HCT116 (cell line): ENCODE data around the gene ENTPD8. TPM values are rescaled to one million over a fixed set of nuclear protein-coding genes. Genes with fewer than 3 reads are reported as not detected.

ENCODE experiments used
- ATAC-seq: fragments of 200-7000 bp; cut with Tn5 transposase; 2 replicates; pipeline ENCODE4 v1.9.1; 2020; ENCODE audit warnings: mild to moderate bottlenecking, moderate library complexity
- BruUV-seq: library from RNA; stranded (reverse); fragments of 400-500 nt; replicated peaks from 2 replicates; lab custom pipeline; 2021; lab: Mats Ljungman, UMichigan
- CTCF ChIA-PET: fragments of 300-600 bp; sonication (Branson Sonifier 250); formaldehyde crosslinking; loops from one replicate; lab custom pipeline; 2021; ENCODE audit warnings: antibody characterized with exemption; lab: Charles Lee
- POLR2A ChIA-PET: fragments of 300-600, 350-600 bp; sonication (Branson Sonifier 250); formaldehyde crosslinking; loops from one replicate; lab custom pipeline; 2021; ENCODE audit warnings: antibody characterized with exemption; lab: Charles Lee
- RAD21 ChIA-PET, 2 experiments: fragments of 300-600 bp; sonication (Branson Sonifier 250); formaldehyde crosslinking; loops; one replicate each; lab custom pipeline; 2023; ENCODE audit warnings: low total read pairs in 2 of 2; ENCODE audit not compliant: uncharacterized antibody in 2 of 2, unreplicated experiment in 2 of 2, low non-redundant PET in 1 of 2; lab: Charles Lee
- DNase-seq: peaks from one replicate; pipeline ENCODE4 v3.0.0-alpha.2; 2010; ENCODE audit warnings: low read depth, low spot score
- H2AFZ ChIP-seq: fragments of 200-600 bp; shearing (Covaris generic), sonication (generic); 2 replicates; pipeline ENCODE4 v1.6.1; 2017; ENCODE audit warnings: low read depth, mixed run types, mixed read lengths, antibody characterized with exemption, low read length; ENCODE audit not compliant: poor library complexity, severe bottlenecking
- H3K27ac ChIP-seq: 2 replicates; pipeline ENCODE4 v1.5.1; 2012; ENCODE audit warnings: low read depth, low read length
- H3K27me3 ChIP-seq: fragments of 200-600 bp; sonication (generic); 2 replicates; pipeline ENCODE4 v1.6.1; 2016; ENCODE audit warnings: mixed run types, low read length, mixed read lengths; ENCODE audit not compliant: insufficient read depth
- H3K36me3 ChIP-seq, 2 experiments: fragments of 200-500 bp in 1 of 2; fragments of 200-600 bp in 1 of 2; sonication (Bioruptor generic) in 1 of 2; sonication (generic) in 1 of 2; 2 replicates each; pipeline versions ENCODE4 v1.5.1 to v1.6.1; 2014 to 2016; ENCODE audit warnings: low read length in 2 of 2, inconsistent platforms in 1 of 2, mixed read lengths in 1 of 2, mixed run types in 1 of 2; ENCODE audit not compliant: insufficient read depth in 2 of 2, control insufficient read depth in 1 of 2
- H3K4me1 ChIP-seq, 2 experiments: fragments of 200-600 bp in 1 of 2; sonication (generic) in 1 of 2; 2 replicates each; pipeline versions ENCODE4 v1.5.1 to v1.6.1; 2012 to 2017; ENCODE audit warnings: low read length in 2 of 2, inconsistent platforms in 1 of 2, mild to moderate bottlenecking in 1 of 2, mixed read lengths in 1 of 2, mixed run types in 1 of 2, moderate library complexity in 1 of 2; ENCODE audit not compliant: insufficient read depth in 2 of 2, control insufficient read depth in 1 of 2
- H3K4me2 ChIP-seq: fragments of 200-600 bp; sonication (generic); 2 replicates; pipeline ENCODE4 v1.6.1; 2017; ENCODE audit warnings: mixed run types, low read length, mixed read lengths
- H3K4me3 ChIP-seq, 2 experiments: fragments of 200-600 bp in 1 of 2; sonication (generic) in 1 of 2; replicated peaks in 1 of 2; 2 replicates each; pipeline ENCODE4 v1.5.1; 2011 to 2016; ENCODE audit warnings: low read length in 2 of 2, control low read depth in 1 of 2, low read depth in 1 of 2, mild to moderate bottlenecking in 1 of 2, mixed read lengths in 1 of 2, mixed run types in 1 of 2
- H3K79me2 ChIP-seq: fragments of 200-600 bp; sonication (generic); 2 replicates; pipeline ENCODE4 v1.6.1; 2017; ENCODE audit warnings: mild to moderate bottlenecking, mixed run types, low read length, moderate library complexity, mixed read lengths; ENCODE audit not compliant: insufficient read depth
- H3K9ac ChIP-seq: fragments of 200-600 bp; sonication (generic); 2 replicates; pipeline ENCODE4 v1.6.1; 2016; ENCODE audit warnings: low read length, mixed read lengths
- H3K9me2 ChIP-seq: fragments of 200-600 bp; sonication (generic), shearing (Covaris generic); 2 replicates; pipeline ENCODE4 v1.6.1; 2017; ENCODE audit warnings: mixed run types, mild to moderate bottlenecking, moderate library complexity; ENCODE audit not compliant: insufficient read depth
- H3K9me3 ChIP-seq, 2 experiments: fragments of 200-500 bp in 1 of 2; fragments of 200-600 bp in 1 of 2; sonication (Bioruptor generic) in 1 of 2; sonication (generic) in 1 of 2; 2 replicates each; pipeline ENCODE4 v1.6.1; 2014 to 2017; ENCODE audit warnings: low read length in 2 of 2, mixed read lengths in 2 of 2, inconsistent platforms in 1 of 2, low read depth in 1 of 2, mild to moderate bottlenecking in 1 of 2, mixed run types in 1 of 2, moderate library complexity in 1 of 2; ENCODE audit not compliant: control insufficient read depth in 1 of 2, insufficient read depth in 1 of 2
- H4K20me1 ChIP-seq: fragments of 200-600 bp; sonication (generic), shearing (Covaris generic); 2 replicates; pipeline ENCODE4 v1.6.1; 2017; ENCODE audit warnings: mixed run types, mild to moderate bottlenecking, moderate library complexity; ENCODE audit not compliant: insufficient read depth
- EGR1 ChIP-seq: IDR thresholded peaks from 2 replicates; pipeline ENCODE4 v1.6.1; 2012; ENCODE audit warnings: low read depth
- ELF1 ChIP-seq: IDR thresholded peaks from 2 replicates; pipeline ENCODE4 v1.6.1; 2012; ENCODE audit warnings: low read depth, borderline replicate concordance
- FOSL1 ChIP-seq: IDR thresholded peaks from 2 replicates; pipeline ENCODE4 v1.6.1; 2012; ENCODE audit warnings: low read depth
- JUND ChIP-seq: IDR thresholded peaks from 2 replicates; pipeline ENCODE4 v1.6.1; 2012
- RAD21 ChIP-seq: IDR thresholded peaks from 2 replicates; pipeline ENCODE4 v1.6.1; 2012; ENCODE audit warnings: low read depth, mild to moderate bottlenecking
- REST ChIP-seq: IDR thresholded peaks from 2 replicates; pipeline ENCODE4 v1.6.1; 2012; ENCODE audit warnings: low read depth
- SIN3A ChIP-seq: IDR thresholded peaks from 2 replicates; pipeline ENCODE4 v1.6.1; 2012; ENCODE audit warnings: low read depth
- SP1 ChIP-seq: IDR thresholded peaks from 2 replicates; pipeline ENCODE4 v1.6.1; 2012; ENCODE audit warnings: low read depth
- TCF7L2 ChIP-seq: IDR thresholded peaks from 2 replicates; pipeline ENCODE4 v1.7.0; 2011; ENCODE audit warnings: borderline replicate concordance, inconsistent platforms; ENCODE audit not compliant: insufficient read depth, insufficient read length; ENCODE audit errors: extremely low read depth
- YY1 ChIP-seq: IDR thresholded peaks from 2 replicates; pipeline ENCODE4 v1.6.1; 2011; ENCODE audit warnings: low read length, low read depth, moderate library complexity, mild to moderate bottlenecking; ENCODE audit not compliant: insufficient replicate concordance; ENCODE audit errors: extremely low read depth
- ZNF274 ChIP-seq: fragments of 200-500 bp; sonication (Bioruptor generic); IDR thresholded peaks from 2 replicates; pipeline ENCODE4 v1.6.1; 2014; ENCODE audit warnings: mild to moderate bottlenecking, low read depth, low read length, inconsistent platforms
- intact Hi-C: fragments of 100-400 bp; cut with micrococcal nuclease; formaldehyde crosslinking; loops from 2 replicates; pipeline ENCODE4 v1.10.0; 2022
- total RNA-seq: library from RNA; stranded (reverse); gene quantifications from one replicate; pipeline ENCODE4 v1.2.1, GENCODE V29; 2021; ENCODE audit not compliant: unreplicated experiment
- TF ChIP-seq, protein P1 (sequence below): IDR thresholded peaks from 2 replicates; pipeline ENCODE4 v1.6.1; 2012

The ENTPD8 gene
- total RNA-seq, 1 experiment from 2014 or later: 1.7 TPM

DNA sequence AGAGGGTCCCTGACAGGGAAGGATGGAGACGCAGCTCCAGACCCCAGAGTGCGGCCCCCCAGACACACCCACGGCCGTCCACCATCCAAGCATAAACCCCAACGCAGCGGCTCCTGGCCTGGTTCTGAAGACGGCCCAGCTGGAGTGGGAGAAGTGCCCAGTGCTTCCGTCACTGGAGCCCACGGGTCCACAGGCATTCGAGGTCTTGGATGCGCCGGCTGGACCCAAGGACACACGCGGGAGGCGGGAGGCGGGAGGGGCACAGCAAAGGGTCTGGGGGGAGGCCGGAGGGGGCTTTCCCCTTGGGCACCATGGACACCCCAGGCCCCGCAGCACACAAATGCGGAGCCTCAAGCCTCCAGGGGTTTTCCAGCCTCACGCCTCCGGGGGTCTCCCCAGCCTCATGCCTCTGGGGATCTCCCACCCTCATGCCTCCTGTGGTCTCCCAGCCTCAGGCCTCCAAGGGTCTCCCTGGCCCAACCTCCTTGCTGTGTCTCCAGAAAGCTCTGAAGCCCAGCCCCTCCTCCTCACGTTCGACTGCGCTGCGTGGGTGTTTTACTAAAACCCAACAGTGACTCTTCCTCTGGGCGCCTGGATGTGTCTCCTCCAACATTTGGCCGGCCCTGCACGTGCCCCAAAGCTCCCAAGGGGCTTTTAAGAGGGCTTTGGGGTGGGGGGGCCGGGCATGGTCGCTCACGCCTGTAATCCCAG is 33.4 kb downstream of the ENTPD8 start:
- H3K4me1 ChIP-seq: peaks cover 33 to 55% of the 10 kb centered on the region in 2 experiments
- peak overlapping the region in 1 of 2 experiments; percentile 51; a peak in 1 of 4 replicates for H3K4me3 ChIP-seq
- peak overlapping the region; percentile 82 for H3K4me2 ChIP-seq
- H3K27ac ChIP-seq: no peak overlapping the region; the same call in 1 of the 2 replicates
- H2AFZ ChIP-seq: no peak overlapping the region
- peaks cover 7% of the 10 kb centered on the region; the same call in 1 of the 2 replicates for H3K79me2 ChIP-seq
- RAD21 ChIA-PET: interaction anchor here in 1 of 2 experiments (0.6 kb wide), 1 partner anchor 15 kb away, joined by 14 read pairs; the partner anchor contains the start of genes EXD3 and NOXA1
- CTCF ChIA-PET: interaction anchor here (0.7 to 1.4 kb wide), 4 partner anchors 16 to 171 kb away, joined by 3 read pairs; no protein-coding TSS in a partner anchor
- ATAC-seq (no peak), DNase-seq (no peak)
- peak overlapping the region; percentile 60 for H3K9ac ChIP-seq
- no peaks in the 10 kb centered on the region for H3K27me3 ChIP-seq
- H4K20me1 ChIP-seq: no peaks in the 10 kb centered on the region
- H3K9me3 ChIP-seq: no peaks in the 10 kb centered on the region
- no peaks in the 10 kb centered on the region for H3K9me2 ChIP-seq
- no peaks in the 10 kb centered on the region for H3K36me3 ChIP-seq
- intact Hi-C loops: loop anchor here (2.0 kb wide), 2 partner anchors 107 to 121 kb away; no protein-coding TSS in a partner anchor
- no TSS peak for BruUV-seq
- POLR2A ChIA-PET: no interaction called here
- TF ChIP-seq RAD21: no peak
- TF ChIP-seq SP1: no peak
- TF ChIP-seq ZNF274: no peak
- TF ChIP-seq TCF7L2: no peak
- TF ChIP-seq JUND: no peak
- TF ChIP-seq REST: no peak
- TF ChIP-seq ELF1: no peak
- TF ChIP-seq EGR1: no peak
- TF ChIP-seq, protein P1, sequence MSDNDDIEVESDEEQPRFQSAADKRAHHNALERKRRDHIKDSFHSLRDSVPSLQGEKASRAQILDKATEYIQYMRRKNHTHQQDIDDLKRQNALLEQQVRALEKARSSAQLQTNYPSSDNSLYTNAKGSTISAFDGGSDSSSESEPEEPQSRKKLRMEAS: no peak
- no peak for TF ChIP-seq FOSL1
- TF ChIP-seq SIN3A: no peak
- TF ChIP-seq YY1: no peak
